GM21717 (cell line): ENCODE measurements around the gene SPDYC.

Experiments
- ATAC-seq: cut with Tn5 transposase; IDR thresholded peaks from one replicate; pipeline ENCODE4 v1.9.1; 2021; ENCODE audit warnings: mild to moderate bottlenecking, moderate library complexity; ENCODE audit not compliant: unreplicated experiment

SPDYC gene

DNA sequence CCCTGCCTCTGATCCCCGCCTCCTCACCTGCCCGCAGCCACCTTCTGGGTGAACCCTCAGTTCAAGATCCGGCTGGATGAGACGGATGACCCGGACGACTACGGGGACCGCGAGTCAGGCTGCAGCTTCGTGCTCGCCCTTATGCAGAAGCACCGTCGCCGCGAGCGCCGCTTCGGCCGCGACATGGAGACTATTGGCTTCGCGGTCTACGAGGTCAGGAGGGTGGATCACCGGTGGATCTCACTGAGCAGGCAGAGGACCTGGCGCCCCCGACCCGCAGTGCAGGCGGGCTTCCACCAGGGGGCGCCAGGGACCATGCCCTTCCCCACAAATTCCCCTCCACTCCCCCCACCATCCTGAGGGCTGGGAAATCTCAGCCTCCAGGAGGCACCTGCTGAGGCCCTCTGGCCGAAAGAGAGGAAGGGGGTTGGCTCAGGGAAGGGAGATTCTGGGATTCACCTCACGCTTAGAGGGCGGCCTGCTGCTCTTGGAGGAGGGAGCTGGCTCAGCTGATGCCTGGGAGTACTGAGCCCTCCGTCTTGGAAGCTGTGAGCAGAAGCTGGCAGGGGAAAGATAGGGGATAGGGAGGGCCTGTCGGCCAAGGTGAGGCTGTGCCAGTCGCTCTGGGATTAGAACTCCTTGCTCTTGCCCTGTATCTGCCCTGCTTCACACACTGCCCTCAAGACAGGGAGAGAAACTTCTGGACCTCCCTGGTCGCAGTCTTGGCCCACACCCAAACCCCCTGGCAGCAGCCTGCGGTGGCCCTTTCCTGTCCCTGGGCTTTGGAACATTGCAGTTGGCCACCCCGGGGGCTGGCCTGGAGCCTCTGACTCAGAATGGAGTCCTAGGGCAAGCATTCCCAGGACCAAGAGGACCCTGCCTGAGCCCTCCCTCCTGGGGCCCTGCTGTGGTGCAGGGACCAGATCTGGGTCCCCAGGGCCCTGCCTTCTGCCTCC, 34.9 kb downstream of the SPDYC start:
- ATAC-seq = no peak

- no peak for ATAC-seq
Observed at GRCh38 chr11:65205602-65205967, 35.6 kb downstream of the SPDYC start.

GRCh38 chr11:65206441-65206841, 36.4 kb downstream of the SPDYC start:
- ATAC-seq = no peak

DNA sequence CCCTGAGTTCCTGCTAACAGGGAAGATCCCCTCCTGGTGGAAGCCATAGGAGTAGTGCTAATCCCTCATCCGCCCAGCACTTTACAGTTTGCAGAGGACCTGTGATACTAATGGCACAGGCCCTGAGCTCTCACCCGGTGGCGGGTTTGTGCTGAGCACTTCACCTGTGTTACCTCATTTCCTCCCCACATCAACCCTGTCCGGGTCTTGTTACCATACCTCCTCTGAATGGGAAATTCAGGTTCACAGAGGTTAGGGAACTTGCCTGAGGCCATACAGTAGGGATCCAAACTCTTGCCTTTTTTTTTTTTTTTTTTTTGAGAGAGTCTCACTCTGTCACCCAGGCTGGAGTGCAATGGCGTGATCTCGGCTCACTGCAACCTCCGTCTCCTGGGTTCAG, 36.9 kb downstream of the SPDYC start:
- no peak for ATAC-seq

DNA sequence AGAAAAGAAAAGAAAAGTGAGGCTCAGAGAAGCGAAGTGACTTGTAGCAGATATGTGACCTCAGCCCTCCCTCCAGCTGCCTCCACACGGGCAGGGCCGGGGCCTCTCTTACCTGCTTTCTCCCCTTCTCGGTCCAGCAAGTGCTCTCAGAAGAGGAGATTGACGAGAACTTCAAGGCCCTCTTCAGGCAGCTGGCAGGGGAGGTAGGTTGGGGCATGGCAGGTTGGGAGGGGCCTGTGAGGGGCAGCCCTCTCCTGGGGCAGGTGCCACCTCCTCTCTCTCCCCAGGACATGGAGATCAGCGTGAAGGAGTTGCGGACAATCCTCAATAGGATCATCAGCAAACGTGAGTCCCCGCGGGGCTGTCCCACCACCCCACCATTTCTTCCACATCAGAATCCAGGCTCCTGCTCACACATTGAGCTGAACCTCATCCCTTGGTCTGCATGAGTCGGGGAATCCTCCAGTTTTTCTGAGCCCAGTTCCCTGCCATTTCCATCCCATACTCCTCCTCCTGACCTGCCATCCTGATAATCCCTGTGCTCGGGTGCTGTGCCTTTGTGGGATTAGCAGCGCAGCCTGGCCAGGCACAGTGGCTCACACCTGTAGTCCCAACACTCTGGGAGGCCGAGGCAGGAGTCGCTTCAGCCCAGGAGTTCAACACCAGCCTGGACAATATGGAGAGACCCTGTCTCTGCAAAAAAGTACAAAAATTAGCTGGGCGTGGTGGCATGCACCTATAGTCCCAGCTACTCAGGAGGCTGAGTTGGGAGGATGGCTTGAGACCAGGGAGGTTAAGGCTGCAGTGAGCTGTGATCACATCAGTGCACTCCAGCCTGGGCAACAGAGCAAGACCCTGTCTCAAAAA, 38.1 kb downstream of the SPDYC start:
- ATAC-seq = no peak

GRCh38 chr11:65208785-65209710, 39.0 kb downstream of the SPDYC start:
- ATAC-seq = no peak

GRCh38 chr11:65209711-65210360, 39.8 kb downstream of the SPDYC start:
- no peak for ATAC-seq

GRCh38 chr11:65210361-65210731, 40.3 kb downstream of the SPDYC start:
- no peak for ATAC-seq

- ATAC-seq = no peak
Observed at GRCh38 chr11:65210748-65211147, 40.7 kb downstream of the SPDYC start.

GRCh38 chr11:65211293-65212105, 41.5 kb downstream of the SPDYC start:
- no peak for ATAC-seq

DNA sequence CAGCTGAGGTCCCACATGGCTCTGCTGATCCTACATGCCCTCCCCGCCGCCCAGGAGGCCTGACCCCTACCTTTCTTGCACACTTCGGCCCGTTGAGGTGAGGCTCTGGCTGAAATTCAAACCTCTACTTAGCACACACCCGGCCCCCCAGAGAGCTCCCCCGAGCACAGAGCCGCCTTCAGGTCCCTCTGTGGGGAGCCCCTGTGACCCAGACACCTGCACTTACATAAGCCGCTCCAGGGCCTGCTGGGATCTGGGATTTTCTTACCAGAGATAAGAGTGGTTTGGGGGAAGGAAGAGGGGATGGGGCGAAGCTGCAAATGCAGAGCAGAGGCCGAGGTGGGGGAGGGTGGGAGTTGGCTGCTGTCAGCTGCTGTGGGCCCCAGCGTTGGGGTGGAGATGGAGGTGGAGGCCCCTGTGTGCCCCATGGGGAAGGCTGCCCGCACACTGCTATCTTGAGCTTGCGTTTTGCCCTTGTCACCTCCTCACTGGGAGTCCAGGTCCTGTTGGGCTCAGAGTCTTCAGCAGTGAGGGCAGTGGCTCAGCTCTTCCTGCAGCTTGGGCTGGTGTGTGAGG, 42.3 kb downstream of the SPDYC start:
- no peak for ATAC-seq

GRCh38 chr11:65213322-65214211, 43.5 kb downstream of the SPDYC start:
- ATAC-seq = no peak

GRCh38 chr11:65214212-65214845, 44.3 kb downstream of the SPDYC start:
- no peak for ATAC-seq

- no peak for ATAC-seq
Observed at GRCh38 chr11:65215441-65216076, 45.5 kb downstream of the SPDYC start.

DNA sequence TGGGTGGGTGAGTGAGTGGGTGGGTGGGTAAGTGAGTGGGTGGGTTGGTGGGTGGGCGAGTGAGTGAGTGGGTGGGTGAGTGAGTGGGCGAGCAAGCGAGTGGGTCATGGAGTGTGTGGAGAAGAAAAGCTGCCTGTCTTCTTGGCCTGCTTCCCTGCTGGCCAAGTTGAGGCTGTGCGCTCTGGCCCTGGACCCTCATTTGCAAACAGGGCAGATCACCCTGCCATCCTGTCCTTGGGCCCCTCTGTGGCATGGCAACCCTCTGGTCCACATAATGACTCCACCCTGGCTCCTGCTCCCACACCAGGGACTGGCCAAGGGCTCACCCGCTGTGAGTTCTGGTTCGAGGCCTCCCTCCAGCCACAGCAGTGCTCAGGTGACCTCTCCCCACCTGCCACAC, 46.8 kb downstream of the SPDYC start:
- ATAC-seq = no peak

DNA sequence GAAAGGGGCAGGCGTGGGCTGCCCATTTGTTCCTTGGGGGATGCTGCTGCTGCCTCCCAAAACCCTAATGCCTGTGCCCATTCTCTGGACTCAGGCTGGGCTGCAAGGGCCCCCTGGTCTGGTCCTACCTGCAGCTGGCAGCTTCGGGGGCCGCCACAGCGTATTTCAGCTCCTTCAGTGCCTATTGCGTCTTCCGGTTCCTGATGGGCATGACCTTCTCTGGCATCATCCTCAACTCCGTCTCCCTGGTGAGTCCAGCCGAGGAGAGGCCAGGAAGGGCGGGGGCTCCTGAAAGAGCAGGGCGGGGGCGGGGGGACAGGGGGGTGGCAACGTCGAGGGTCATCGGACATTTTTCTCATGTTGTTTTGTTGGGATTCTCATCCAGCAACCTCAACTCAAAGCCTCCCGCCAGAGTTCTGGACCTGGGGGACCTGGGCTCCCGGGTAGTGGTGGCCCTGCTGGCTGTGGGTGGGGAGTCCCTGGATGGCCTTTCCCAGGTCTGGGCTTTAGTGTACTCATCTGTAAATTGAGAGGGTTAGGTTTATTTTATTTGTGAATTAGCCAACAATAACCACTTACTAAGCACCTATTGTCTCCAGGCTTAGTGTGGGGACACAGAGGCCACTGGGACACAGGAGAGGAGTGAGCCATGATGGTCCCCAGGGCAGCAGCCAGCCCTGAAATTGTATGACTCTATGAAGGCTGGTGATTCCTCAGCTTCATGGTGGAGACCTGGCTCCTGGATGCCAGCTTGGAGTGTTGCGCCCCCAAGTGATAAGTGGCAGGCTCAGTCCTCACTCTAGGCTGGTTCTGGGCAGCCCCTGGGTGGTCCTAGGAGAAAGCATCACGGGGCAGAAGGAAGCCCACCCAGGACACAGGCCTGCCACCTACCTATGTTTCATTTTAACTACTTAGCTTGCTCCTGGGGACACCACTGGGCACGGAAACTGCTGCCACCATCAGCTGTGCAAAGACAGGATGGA, 47.7 kb downstream of the SPDYC start:
- ATAC-seq = no peak
